Measurements from ENCODE around the gene EPDR1. TPM values are rescaled to one million over a fixed set of nuclear protein-coding genes. Genes with fewer than 3 reads are reported as not detected.

Gene EPDR1
- total and polyA plus RNA-seq, 2 of the 4 experiments (the other 2 are of a cell fraction) = under 0.01 to 0.09 TPM

- no peak overlapping the region for H3K9ac ChIP-seq (ENCODE audit: low read depth, low read length)
- no peak overlapping the region for H2BK20ac ChIP-seq (ENCODE audit: low read depth, low read length)
- ChIA-PET POLR2A (ENCODE audit: unreplicated experiment) (no interaction called here), CTCF (interaction anchor here (0.7 kb wide), 1 partner anchor 61 kb away, joined by 3 read pairs; no protein-coding TSS in a partner anchor)
- H3K9me3 ChIP-seq (ENCODE audit: control insufficient read depth, insufficient read depth, low read length) = peaks cover 8% of the 10 kb centered on the region
- H3K9me1 ChIP-seq (ENCODE audit: insufficient read depth, low read length) = no peaks in the 10 kb centered on the region
- H3K14ac ChIP-seq (replicated peaks; ENCODE audit: low read depth, low read length) = no peak overlapping the region
- ATAC-seq (ENCODE audit: low read depth) (no peak), DNase-seq (no peak)
- no peaks in the 10 kb centered on the region for H3K79me1 ChIP-seq (ENCODE audit: low read depth in 1 of 2, low read length in 2 of 2)
- no peak for TF ChIP-seq CHD1 (IDR thresholded peaks at IDR 0.05; ENCODE audit: low read depth, low read length)
- TF ChIP-seq MXI1 (IDR thresholded peaks at IDR 0.05; ENCODE audit: borderline replicate concordance, low read depth, low read length) = no peak
- no peak for TF ChIP-seq MAFK (IDR thresholded peaks at IDR 0.05; ENCODE audit: low read depth, low read length)
- TF ChIP-seq BHLHE40 (IDR thresholded peaks at IDR 0.05; ENCODE audit: low read depth, low read length) = no peak
- no peak for TF ChIP-seq FOS (IDR thresholded peaks at IDR 0.05; ENCODE audit: low read depth, low read length)
- no peak for TF ChIP-seq MAZ (IDR thresholded peaks at IDR 0.05; ENCODE audit: borderline replicate concordance, low read depth, low read length)
- no peak for TF ChIP-seq RCOR1 (IDR thresholded peaks at IDR 0.05; ENCODE audit: insufficient replicate concordance, low read length)
- no peak for TF ChIP-seq RFX5 (IDR thresholded peaks at IDR 0.05; ENCODE audit: low read depth, low read length)
- no peak for TF ChIP-seq ELK1 (IDR thresholded peaks at IDR 0.05; ENCODE audit: borderline replicate concordance, low read depth, low read length)
- no peak for TF ChIP-seq NFE2L2 (IDR thresholded peaks at IDR 0.05; ENCODE audit: low read depth, low read length)
- TF ChIP-seq POLR2A (IDR thresholded peaks at IDR 0.05; ENCODE audit: low read depth, low read length) = no peak
- TF ChIP-seq CEBPB (IDR thresholded peaks at IDR 0.05; ENCODE audit: low read depth, low read length) = no peak
- no peak for TF ChIP-seq SMC3 (IDR thresholded peaks at IDR 0.05; ENCODE audit: low read depth, low read length)
- no peak for TF ChIP-seq RAD21 (IDR thresholded peaks at IDR 0.05; ENCODE audit: low read length)
- TF ChIP-seq USF2 (IDR thresholded peaks at IDR 0.05; ENCODE audit: low read depth, low read length) = no peak
- no peak for TF ChIP-seq CTCF (conservative IDR thresholded peaks at IDR 0.05; ENCODE audit: low read depth, low read length)
- no peak overlapping the region for H2AK9ac ChIP-seq (replicated peaks; ENCODE audit: low read depth, low read length, poor library complexity)
- no peak overlapping the region for H3K18ac ChIP-seq (ENCODE audit: low read depth, low read length)
- no peaks in the 10 kb centered on the region for H3K4me1 ChIP-seq (ENCODE audit: control insufficient read depth, insufficient read depth, low read length)
- H3K27me3 ChIP-seq (ENCODE audit: control insufficient read depth, insufficient read depth, low read length) = no peaks in the 10 kb centered on the region
- no peak overlapping the region for H3K4ac ChIP-seq (ENCODE audit: low read depth, low read length)
- no peak overlapping the region for H3K56ac ChIP-seq (ENCODE audit: extremely low read depth, insufficient read depth, low read length)
- H3K4me2 ChIP-seq (ENCODE audit: low read depth, low read length) = no peak overlapping the region
- no peak overlapping the region for H4K91ac ChIP-seq (ENCODE audit: insufficient read depth, low read depth, low read length)
- H3K36me3 ChIP-seq (ENCODE audit: control insufficient read depth, insufficient read depth, low read length) = no peaks in the 10 kb centered on the region
- H3K4me3 ChIP-seq (ENCODE audit: insufficient read depth, low read depth, low read length) = no peak overlapping the region
- dilution Hi-C loops (cut with HindIII; ENCODE audit: low sequenced_read_pairs, unreplicated experiment) = no loop called here
- WGBS, 2 experiments (ENCODE audit: extremely low coverage in 2 of 2, insufficient read length in 1 of 2) = no CpG with 5 or more reads among the region's 1 CpG
- H4K8ac ChIP-seq (ENCODE audit: low read depth in 2 of 2, low read length in 2 of 2) = no peak overlapping the region
- no peak overlapping the region for H3K27ac ChIP-seq (ENCODE audit: insufficient read depth, low read length)
- no peak overlapping the region for H2AFZ ChIP-seq (replicated peaks; ENCODE audit: low read length, poor library complexity)
- H3K23ac ChIP-seq (ENCODE audit: low read depth, low read length) = no peak overlapping the region
- no peak overlapping the region for H4K5ac ChIP-seq (ENCODE audit: low read depth, low read length)
- no peak overlapping the region for H2BK120ac ChIP-seq (ENCODE audit: low read depth, low read length)
- H2BK5ac ChIP-seq (ENCODE audit: low read depth, low read length, poor library complexity, severe bottlenecking) = no peak overlapping the region
- in situ Hi-C loops (cut with MboI; ENCODE audit: low sequenced_read_pairs) = no loop called here
- intact Hi-C loops (cut with micrococcal nuclease) = no loop called here
- no peaks in the 10 kb centered on the region for H4K20me1 ChIP-seq (ENCODE audit: insufficient read depth, low read length)
- BruUV-seq (replicated peaks) = no TSS peak
- no peak overlapping the region for H2AK5ac ChIP-seq (ENCODE audit: low read depth, low read length)
- no peak overlapping the region for H2BK15ac ChIP-seq (ENCODE audit: low read depth, low read length)
These were observed 67.3 kb downstream of the EPDR1 start for GRCh38 chr7:37987732-37988131.
